ENCODE results near the gene PPP2R5D. TPM values are rescaled to one million over a fixed set of nuclear protein-coding genes. Genes with fewer than 3 reads are reported as not detected.

PPP2R5D gene
- total and polyA plus RNA-seq, 9 of the 15 experiments (the other 6 are each of a cell fraction or from before 2014, with no cell fraction given), result 1.3 to 96.1 (median 38.4) TPM

DNA sequence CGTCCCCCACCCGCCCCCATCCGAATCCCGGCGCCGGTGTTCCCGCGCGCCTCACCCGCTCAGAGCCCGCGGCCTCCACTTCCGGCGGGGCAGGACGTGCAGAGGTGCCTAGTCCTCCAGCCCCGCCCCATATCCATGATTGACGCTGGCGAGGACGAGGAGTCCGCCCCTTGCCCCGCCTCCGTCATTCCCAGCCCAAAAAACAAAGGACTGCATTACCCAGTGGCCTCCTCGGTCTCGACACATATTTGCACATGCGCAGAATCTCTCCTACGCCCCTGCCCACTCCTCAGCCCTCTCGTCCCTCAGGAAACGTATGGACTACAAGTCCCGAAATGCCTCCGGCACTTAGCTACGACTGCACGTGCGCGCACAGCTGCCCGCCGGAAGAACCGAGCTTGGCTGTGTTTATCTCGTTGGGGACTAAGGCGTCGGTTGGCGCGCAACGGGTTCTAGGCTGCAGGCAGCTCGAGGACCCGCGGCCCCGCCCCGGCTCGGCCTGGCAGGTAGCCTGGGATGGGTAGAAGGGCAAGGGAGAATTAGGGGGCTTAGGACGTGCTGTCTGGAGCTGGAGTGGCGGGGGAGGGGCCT lies 29.6 kb downstream of the PPP2R5D start, which contains the start of the genes KLHDC3 and MEA1 (continued):
- TF ChIP-seq, protein P1, sequence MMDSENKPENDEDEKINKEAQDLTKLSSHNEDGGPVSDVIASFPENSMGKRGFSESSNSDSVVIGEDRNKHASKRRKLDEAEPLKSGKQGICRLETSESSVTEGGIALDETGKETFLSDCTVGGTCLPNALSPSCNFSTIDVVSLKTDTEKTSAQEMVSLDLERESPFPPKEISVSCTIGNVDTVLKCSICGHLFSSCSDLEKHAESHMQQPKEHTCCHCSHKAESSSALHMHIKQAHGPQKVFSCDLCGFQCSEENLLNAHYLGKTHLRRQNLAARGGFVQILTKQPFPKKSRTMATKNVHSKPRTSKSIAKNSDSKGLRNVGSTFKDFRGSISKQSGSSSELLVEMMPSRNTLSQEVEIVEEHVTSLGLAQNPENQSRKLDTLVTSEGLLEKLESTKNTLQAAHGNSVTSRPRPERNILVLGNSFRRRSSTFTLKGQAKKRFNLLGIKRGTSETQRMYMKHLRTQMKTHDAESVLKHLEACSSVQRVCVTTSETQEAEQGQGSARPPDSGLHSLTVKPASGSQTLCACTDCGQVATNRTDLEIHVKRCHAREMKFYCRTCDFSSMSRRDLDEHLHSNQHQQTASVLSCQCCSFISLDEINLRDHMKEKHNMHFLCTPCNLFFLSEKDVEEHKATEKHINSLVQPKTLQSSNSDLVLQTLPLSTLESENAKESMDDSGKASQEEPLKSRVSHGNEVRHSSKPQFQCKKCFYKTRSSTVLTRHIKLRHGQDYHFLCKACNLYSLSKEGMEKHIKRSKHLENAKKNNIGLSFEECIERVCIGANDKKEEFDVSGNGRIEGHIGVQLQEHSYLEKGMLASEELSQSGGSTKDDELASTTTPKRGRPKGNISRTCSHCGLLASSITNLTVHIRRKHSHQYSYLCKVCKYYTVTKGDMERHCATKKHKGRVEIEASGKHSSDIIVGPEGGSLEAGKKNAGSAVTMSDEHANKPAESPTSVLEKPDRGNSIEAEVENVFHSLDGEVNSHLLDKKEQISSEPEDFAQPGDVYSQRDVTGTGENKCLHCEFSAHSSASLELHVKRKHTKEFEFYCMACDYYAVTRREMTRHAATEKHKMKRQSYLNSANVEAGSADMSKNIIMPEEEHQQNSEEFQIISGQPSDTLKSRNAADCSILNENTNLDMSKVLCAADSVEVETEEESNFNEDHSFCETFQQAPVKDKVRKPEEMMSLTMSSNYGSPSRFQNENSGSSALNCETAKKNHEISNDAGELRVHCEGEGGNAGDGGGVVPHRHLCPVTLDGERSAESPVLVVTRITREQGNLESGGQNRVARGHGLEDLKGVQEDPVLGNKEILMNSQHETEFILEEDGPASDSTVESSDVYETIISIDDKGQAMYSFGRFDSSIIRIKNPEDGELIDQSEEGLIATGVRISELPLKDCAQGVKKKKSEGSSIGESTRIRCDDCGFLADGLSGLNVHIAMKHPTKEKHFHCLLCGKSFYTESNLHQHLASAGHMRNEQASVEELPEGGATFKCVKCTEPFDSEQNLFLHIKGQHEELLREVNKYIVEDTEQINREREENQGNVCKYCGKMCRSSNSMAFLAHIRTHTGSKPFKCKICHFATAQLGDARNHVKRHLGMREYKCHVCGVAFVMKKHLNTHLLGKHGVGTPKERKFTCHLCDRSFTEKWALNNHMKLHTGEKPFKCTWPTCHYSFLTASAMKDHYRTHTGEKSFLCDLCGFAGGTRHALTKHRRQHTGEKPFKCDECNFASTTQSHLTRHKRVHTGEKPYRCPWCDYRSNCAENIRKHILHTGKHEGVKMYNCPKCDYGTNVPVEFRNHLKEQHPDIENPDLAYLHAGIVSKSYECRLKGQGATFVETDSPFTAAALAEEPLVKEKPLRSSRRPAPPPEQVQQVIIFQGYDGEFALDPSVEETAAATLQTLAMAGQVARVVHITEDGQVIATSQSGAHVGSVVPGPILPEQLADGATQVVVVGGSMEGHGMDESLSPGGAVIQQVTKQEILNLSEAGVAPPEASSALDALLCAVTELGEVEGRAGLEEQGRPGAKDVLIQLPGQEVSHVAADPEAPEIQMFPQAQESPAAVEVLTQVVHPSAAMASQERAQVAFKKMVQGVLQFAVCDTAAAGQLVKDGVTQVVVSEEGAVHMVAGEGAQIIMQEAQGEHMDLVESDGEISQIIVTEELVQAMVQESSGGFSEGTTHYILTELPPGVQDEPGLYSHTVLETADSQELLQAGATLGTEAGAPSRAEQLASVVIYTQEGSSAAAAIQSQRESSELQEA (IDR thresholded peaks at IDR 0.05; ENCODE audit: low read depth), result no peak
- TF ChIP-seq POLR2AphosphoS5 (IDR thresholded peaks at IDR 0.05; ENCODE audit: control insufficient read depth, insufficient read depth, low read depth, low read length), result peak; percentile 71; the same call in 1 of the 2 replicates
- no peak for TF ChIP-seq ZNF184 (CRISPR knock-in tag; IDR thresholded peaks at IDR 0.05)
- TF ChIP-seq BHLHE40 (IDR thresholded peaks at IDR 0.05; ENCODE audit: low read length), result peak; percentile 100
- TF ChIP-seq, protein P2, sequence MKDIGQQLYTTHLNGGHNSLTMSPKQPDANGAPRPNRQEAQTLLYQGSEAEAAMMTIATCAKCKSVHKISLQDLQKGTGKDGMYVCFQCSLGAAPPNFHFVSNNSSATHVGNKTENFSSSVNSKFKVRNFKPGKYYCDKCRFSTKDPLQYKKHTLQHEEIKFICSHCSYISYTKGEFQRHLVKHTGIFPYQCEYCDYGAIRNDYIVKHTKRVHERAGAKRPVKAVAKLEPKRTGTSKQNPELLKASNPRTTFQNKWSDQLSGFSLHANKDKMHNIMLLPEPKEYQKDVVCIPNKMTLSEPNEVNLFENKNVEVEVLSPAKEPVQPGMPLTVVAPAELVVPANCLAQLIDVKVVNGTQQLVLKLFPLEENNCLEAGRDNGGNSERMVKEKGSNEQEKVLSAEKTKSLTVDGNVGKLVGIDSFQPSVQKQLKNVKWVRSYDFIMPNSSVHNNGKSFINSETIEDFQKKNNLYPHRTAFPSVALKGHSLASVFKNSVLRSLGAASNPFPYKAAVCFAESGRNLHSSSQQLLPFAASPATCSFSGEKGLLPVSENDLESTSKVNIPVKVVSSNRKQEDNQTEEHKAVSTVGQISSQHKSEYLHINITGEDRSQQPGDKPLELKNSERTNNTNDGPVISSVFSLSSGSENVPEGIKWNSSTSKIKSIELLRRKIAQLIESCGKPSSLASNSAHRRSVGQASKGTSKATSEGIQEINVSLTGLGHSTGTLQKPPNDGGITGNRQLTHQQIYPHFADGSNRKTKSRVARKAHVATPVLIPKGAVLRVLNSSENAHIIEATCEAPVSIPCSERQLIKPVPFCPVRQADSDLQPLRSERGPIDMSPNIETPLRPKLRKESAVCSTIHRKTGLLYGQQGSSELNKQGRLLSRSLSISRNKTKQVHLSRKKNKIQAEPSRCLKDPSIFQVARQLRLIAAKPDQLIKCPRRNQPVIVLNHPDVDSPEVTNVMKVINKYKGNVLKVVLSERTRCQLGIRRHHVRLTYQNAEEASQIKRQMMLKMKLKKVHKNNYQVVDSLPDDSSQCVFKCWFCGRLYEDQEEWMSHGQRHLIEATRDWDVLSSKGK (CRISPR knock-in tag; IDR thresholded peaks at IDR 0.05), result no peak
- TF ChIP-seq GTF2E2 (tag; IDR thresholded peaks at IDR 0.05), result no peak
- TF ChIP-seq, protein P3, sequence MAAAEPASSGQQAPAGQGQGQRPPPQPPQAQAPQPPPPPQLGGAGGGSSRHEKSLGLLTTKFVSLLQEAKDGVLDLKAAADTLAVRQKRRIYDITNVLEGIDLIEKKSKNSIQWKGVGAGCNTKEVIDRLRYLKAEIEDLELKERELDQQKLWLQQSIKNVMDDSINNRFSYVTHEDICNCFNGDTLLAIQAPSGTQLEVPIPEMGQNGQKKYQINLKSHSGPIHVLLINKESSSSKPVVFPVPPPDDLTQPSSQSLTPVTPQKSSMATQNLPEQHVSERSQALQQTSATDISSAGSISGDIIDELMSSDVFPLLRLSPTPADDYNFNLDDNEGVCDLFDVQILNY (CRISPR knock-in tag; IDR thresholded peaks at IDR 0.05), result no peak
- no peak for TF ChIP-seq ZNF175 (CRISPR knock-in tag; IDR thresholded peaks at IDR 0.05; ENCODE audit: low read depth)
- peak; percentile 49 for TF ChIP-seq EGR1 (conservative IDR thresholded peaks at IDR 0.05)
- TF ChIP-seq, protein P4, sequence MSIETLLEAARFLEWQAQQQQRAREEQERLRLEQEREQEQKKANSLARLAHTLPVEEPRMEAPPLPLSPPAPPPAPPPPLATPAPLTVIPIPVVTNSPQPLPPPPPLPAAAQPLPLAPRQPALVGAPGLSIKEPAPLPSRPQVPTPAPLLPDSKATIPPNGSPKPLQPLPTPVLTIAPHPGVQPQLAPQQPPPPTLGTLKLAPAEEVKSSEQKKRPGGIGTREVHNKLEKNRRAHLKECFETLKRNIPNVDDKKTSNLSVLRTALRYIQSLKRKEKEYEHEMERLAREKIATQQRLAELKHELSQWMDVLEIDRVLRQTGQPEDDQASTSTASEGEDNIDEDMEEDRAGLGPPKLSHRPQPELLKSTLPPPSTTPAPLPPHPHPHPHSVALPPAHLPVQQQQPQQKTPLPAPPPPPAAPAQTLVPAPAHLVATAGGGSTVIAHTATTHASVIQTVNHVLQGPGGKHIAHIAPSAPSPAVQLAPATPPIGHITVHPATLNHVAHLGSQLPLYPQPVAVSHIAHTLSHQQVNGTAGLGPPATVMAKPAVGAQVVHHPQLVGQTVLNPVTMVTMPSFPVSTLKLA (conservative IDR thresholded peaks at IDR 0.05), result peak; percentile 99 to 100
- no peak for TF ChIP-seq GTF2A2 (tag; IDR thresholded peaks at IDR 0.05)
- no peak for TF ChIP-seq ZNF589 (CRISPR knock-in tag; IDR thresholded peaks at IDR 0.05; ENCODE audit: low read depth)
- TF ChIP-seq POLR3A (IDR thresholded peaks at IDR 0.05; ENCODE audit: borderline replicate concordance, extremely low read depth, insufficient read depth, insufficient read length), result no peak

Data from K562 (cell line).